ENCODE results near the gene AGTR1. TPM values are rescaled to one million over a fixed set of nuclear protein-coding genes. Genes with fewer than 3 reads are reported as not detected.
A peak's percentile ranks its signal among the peaks of the same experiment; 100 is the strongest.

AGTR1 gene
- total and polyA plus RNA-seq, 11 donors, result 0.40 to 12.6 (median 1.2) TPM

- DNase-seq (no peak), ATAC-seq (no peak)
- peak overlapping the region in 1 of 12 donors; percentile 30 for H3K27ac ChIP-seq
- no peak overlapping the region for H3K4me3 ChIP-seq
- intact Hi-C loops (cut with DNase I), result loop anchor here in 1 of 10 donors (10.0 kb wide), 1 partner anchor 344 kb away; no protein-coding TSS in a partner anchor
- H3K27me3 ChIP-seq, result no peaks in the 10 kb centered on the region
- 54 to 83% (median 70%) methylated on average over 2 of the region's 2 CpGs for WGBS, 4 donors
- H3K9me3 ChIP-seq, result no peaks in the 10 kb centered on the region
- H3K36me3 ChIP-seq, result no peaks in the 10 kb centered on the region
- TF ChIP-seq CTCF (IDR thresholded peaks at IDR 0.05), result no peak
- H3K4me1 ChIP-seq, result peaks cover 0 to 6% (median 0%) of the 10 kb centered on the region in 12 donors
Observed at GRCh38 chr3:148728753-148729152, 31.1 kb downstream of the AGTR1 start.

DNA sequence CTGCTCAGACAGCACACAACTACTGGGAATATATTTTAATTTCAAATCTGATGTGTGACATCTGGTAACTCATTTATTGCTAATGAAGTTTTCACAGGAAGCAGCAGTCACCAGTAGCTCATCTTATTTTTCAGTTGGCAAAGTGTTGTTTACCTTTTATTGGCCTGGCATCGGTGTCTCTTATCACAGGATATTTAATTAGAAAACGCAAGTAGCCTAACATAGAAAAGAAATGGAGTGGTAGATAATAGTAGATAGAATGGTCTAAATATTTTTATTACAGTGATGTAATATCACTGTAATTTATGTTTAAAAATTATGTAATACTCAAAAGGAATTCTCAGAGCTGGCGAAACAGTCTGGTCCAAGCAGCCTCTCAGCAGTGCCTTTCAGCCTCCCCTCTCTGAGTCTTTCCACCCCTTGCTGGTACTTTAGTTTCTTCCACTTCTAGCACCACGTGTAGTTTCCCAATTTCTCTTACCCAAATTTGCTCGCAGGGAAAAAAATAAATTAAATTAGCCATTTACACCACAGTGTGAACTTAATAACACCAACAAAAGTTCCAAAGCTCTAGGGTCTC is 31.9 kb downstream of the AGTR1 start:
- 31 to 45% (median 40%) methylated on average over 5 of the region's 5 CpGs for WGBS, 4 donors
- intact Hi-C loops (cut with DNase I), result loop anchor here in 1 of 10 donors (10.0 kb wide), 1 partner anchor 345 kb away; no protein-coding TSS in a partner anchor

DNA sequence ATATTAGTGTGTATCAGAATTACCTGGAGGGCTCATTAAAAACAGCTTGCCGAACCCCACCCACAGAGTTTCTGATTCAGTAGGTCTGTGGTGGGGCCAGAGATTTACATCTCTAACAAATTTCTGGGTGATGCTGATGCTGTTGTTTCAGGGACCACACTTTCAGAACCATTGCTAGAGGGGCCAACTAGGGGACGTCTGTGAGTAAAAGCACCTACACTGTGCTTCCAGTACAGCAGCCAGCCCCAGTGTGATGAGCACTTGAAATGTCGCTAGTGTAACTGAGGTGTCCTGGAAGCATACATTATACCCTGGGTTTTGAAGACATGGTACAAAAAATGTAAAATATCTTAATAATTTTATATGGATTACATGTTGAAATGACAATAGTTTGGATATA is 33.0 kb downstream of the AGTR1 start:
- intact Hi-C loops (cut with DNase I), result no loop called here
- H3K27me3 ChIP-seq, result no peaks in the 10 kb centered on the region
- no peaks in the 10 kb centered on the region for H3K9me3 ChIP-seq
- no peak overlapping the region for H3K27ac ChIP-seq
- DNase-seq, result no peak
- peaks cover 0 to 8% (median 0%) of the 10 kb centered on the region in 12 donors for H3K4me1 ChIP-seq
- 68 to 77% (median 75%) methylated on average over 3 of the region's 3 CpGs for WGBS, 4 donors
- H3K4me3 ChIP-seq, result no peak overlapping the region
- no peak for ATAC-seq
- H3K36me3 ChIP-seq, result no peaks in the 10 kb centered on the region
- TF ChIP-seq CTCF (IDR thresholded peaks at IDR 0.05) (no peak), POLR2A (IDR thresholded peaks at IDR 0.05) (no peak)

More for the DNA sequence above, 31.9 kb downstream of the AGTR1 start:
- Histone ChIP-seq H3K4me3 (no peak overlapping the region), H3K27ac (peak overlapping the region in 1 of 12 donors; percentile 30), H3K9me3 (no peaks in the 10 kb centered on the region), H3K27me3 (no peaks in the 10 kb centered on the region), H3K4me1 (peaks cover 0 to 6% (median 0%) of the 10 kb centered on the region in 12 donors), H3K36me3 (no peaks in the 10 kb centered on the region)
- TF ChIP-seq CTCF (IDR thresholded peaks at IDR 0.05) (no peak), POLR2A (IDR thresholded peaks at IDR 0.05) (no peak)
- DNase-seq (no peak), ATAC-seq (no peak)

- TF ChIP-seq POLR2A (IDR thresholded peaks at IDR 0.05), result no peak
- no peak for TF ChIP-seq CTCF (IDR thresholded peaks at IDR 0.05)
- Histone ChIP-seq H3K36me3 (no peaks in the 10 kb centered on the region), H3K9me3 (no peaks in the 10 kb centered on the region), H3K27me3 (no peaks in the 10 kb centered on the region), H3K4me1 (peaks cover 0 to 5% (median 0%) of the 10 kb centered on the region in 12 donors), H3K27ac (no peak overlapping the region), H3K4me3 (no peak overlapping the region)
- ATAC-seq, result no peak
- 52 to 68% (median 58%) methylated on average over 2 of the region's 2 CpGs for WGBS, 4 donors
- DNase-seq, result no peak
- intact Hi-C loops (cut with DNase I), result no loop called here
Observed at GRCh38 chr3:148735597-148735996, 37.9 kb downstream of the AGTR1 start.

Data from heart left ventricle (tissue), 16 donors.